Activated CD4-positive, alpha-beta T cell treated with anti-CD3 and anti-CD28 coated beads for 4 hours (primary cell): ENCODE measurements around the gene S100A3.

Experiments
- DNase-seq, 2 donors: peaks; one replicate each; pipeline ENCODE4 v3.0.0-alpha.2; 2020

The S100A3 gene

GRCh38 chr1:153547560-153548551, 1.2 kb downstream of the S100A3 start:
- DNase-seq, result no peak

- no peak for DNase-seq
Measured at GRCh38 chr1:153546796-153547559, 2.1 kb downstream of the S100A3 start.

DNA sequence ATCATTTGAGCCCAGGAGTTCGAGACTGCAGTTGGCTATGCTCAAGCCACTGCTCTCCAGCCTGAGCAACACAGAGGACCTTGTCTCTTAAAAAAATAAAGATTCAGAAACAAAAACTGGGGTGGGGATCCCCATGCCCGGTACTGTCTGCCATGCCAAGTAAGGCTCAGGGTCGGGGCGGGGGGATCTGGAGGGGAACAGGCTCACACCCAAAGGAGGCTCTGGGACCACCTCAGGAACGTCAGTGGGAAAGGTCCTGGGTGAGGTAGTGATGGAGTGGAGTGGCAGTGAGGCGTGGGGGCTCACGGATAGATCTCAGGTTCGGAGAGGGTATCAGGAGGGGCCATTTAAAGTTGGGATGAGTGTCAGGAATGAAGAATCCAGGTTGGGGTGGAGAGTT, 2.7 kb downstream of the S100A3 start:
- DNase-seq, result no peak

DNA sequence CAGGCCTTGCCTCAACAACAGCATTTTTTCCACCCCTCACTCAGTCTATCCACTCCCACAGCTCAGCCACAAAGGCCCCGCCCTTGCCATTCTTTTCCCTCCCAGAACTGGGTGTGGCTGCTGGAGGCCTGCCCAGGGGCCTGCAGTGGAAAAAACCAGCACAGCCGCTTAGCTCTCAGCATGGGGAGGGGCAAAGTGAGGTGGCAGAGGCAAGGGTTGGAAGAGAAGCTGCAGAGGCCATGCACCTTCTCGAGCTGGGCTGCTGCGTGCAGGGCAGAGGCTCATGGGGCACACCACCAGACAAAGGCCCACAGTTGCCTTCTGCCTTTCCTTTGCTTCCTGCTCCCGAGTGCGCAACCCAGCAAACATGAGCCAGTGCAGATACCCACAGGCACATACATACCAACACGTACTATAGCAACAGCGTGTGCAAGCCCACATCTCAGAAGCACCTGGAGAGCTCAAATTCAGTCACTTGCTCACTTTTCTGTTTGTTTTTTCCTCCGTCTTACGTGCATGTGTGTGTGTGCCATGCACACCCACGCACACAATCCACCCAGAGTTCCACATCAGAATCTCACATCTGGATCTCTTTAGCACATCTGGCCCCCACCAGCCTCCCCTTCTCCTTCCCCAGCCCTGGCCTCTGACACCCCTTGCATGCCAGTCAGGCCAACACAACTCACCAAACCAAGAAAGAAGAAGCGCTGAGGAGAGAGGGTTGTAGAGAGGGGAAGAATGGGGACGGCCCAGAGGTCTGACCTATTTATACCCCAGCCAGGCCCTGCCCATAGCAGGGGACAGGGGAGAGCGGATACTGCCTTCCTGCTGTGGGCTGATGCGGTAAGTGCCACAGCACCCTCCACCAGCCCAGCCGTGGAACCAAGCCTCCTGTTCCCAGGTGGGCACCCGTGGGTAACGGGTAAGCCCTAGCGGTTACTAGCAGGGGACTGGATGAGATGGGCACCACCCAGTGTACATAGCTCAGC, 3.7 kb downstream of the S100A3 start, which contains the start of gene S100A4:
Gene S100A4, minus strand, starts transcription at position 740 of the 989 bp plus-strand sequence. CDS start 1,012 bp downstream, outside the sequence.
- peak; percentile 90 to 91 for DNase-seq

- DNase-seq, result no peak
Measured at GRCh38 chr1:153544453-153545066, 4.5 kb downstream of the S100A3 start.

GRCh38 chr1:153543736-153544135, 5.3 kb downstream of the S100A3 start:
- no peak for DNase-seq

DNA sequence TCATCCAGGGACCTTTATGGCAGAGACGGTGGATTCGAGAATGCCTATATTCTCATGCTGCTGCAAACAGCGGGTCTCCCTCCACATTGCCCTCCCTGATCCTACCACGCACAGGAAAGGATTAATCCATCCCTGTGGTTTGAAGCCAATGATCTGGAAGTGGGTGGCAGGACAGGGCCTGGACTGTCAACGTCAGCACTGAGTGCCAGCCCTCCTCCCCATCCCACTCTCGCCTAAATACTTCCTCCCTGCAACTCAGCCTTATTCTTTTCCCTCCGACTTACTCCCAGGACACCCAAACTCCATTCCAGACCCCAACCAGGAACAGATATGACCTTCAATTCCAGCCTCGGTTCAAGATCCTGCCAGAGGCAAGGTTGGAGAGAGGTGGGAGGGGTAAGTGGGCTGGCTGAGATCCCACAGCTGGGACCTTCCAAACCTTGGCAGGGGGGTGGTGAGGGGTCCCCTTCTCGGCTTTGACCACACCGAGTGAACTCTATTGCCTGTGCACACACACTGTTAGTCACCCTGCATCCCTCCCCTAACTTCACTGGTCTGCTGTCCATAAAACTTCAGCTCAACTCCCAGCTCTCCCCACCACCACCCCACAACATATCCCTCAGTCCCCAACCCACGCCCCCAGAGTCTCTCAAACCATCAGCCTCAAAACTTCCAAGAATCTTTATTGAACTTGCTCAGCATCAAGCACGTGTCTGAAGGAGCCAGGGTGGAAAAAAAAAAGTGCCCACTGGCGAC, 5.9 kb downstream of the S100A3 start:
- DNase-seq, result no peak

GRCh38 chr1:153541641-153542590, 7.1 kb downstream of the S100A3 start:
- DNase-seq, result no peak

DNA sequence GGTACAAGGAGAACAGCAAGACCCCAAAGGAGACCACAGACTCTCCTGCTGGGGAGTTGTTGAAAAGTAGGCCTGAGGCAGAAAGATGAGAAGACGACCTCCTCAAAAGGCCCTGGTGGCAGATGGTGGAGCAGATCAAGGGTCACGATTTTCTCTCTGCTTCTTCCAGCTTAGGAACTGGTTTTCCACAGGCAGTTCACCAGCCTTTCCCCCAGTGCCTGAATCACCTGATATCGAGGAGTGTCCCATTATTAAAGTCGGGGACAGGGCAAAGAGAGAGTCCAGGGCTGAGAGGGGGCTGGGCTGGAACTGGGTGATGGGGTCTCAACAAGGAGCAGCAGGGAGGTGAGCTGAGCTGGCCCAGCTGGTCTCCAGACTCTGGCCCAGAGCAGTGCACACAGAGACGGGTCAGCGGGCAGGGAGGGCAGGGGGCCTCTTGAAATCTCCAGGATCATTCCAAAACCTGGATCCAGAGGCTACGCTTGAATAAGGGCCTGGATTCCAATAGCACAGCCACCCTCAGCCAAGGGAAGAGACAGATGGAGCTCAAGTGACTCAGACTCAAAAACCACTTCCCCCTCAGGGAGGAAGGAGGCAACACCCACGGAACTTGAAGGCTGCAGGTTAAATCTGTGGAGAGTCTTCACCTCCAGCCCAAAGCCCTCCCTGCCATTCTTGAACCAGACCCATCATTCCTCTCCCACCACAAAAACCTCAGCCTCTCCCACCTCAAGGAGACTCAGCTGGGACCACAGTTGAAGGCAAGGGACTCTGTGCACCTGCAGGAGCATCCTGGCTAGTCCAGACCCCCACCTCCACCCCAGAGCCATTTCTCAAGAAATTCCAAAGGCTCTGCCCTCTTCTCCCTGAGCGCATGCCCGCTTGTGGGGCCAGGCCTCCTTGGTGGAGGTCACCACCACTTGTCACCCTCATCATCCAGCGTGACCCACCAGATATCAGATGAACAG, 8.4 kb downstream of the S100A3 start, which contains the start of gene S100A5:
Gene S100A5, minus strand, starts transcription at position 541 of the 968 bp plus-strand sequence. CDS start 743 bp downstream, outside the sequence.
- peak; percentile 65 to 67 for DNase-seq

DNA sequence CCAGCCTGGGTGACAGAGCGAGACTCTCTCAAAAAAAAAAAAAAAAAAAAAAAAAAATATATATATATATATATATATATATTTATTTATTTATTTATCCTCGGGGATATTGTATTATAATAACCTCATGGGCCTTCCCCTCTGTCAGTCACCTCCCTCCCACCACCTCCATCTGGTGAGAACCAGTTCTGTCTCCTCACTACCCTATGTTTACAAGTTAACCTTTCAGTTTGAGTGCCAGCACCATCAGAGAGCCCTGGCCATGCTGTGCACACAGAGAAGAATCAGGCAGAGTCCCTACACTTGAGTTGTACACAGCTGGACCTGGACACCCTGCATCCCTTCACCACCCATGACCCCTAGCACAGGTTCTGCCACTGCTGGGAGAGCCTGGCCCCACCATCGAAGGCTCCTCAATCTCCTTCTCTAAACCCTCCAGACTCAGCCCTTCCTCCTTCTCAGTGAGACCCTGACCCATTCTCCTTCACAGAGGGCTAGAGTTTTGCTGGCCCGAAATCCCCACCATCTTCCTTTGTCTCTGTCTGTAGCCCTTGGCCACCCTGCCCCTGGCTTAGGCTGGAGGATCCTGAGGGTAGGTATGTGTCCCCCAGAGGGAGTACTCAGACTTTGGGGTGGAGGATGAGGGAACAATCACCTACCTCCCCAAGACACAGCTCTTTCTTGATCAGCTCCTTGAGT, 9.5 kb downstream of the S100A3 start:
- no peak for DNase-seq

GRCh38 chr1:153538315-153538821, 10.7 kb downstream of the S100A3 start:
- no peak for DNase-seq

GRCh38 chr1:153537376-153537730, 11.7 kb downstream of the S100A3 start:
- no peak for DNase-seq

DNA sequence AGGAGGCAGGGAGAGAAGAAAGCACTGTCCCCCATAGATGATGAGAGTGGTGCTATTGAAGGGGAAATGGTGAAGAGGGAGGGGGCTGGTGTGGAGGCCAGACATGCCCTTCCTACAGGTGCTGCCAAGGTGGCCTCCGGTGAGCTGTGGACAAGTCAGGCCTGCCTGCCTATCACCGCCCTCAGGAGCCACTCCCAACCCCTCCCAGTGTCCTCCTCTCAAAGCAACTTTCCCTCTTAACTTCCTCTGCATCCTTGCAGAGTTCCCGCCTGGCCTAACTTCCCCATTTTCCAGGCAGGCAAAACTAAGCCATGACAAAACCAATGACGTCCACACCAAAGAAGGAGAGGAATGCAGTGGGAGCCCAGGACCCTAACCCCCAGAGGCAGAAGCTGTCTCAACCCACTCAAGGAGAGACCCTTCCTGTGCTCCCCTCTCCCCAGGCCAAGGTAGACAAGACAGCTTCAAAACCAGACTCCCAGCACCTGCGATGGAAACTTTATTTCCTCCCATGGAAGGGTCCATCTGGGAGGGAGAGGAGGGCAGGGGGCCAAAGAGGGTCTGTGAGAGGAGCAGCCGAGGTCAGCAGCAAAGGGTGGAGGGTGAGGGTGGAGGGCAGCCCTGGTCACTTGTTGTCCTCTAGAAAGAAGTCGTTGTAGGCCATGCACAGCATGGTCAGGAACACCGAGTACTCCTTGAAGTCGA, 12.2 kb downstream of the S100A3 start:
- DNase-seq, result no peak

DNA sequence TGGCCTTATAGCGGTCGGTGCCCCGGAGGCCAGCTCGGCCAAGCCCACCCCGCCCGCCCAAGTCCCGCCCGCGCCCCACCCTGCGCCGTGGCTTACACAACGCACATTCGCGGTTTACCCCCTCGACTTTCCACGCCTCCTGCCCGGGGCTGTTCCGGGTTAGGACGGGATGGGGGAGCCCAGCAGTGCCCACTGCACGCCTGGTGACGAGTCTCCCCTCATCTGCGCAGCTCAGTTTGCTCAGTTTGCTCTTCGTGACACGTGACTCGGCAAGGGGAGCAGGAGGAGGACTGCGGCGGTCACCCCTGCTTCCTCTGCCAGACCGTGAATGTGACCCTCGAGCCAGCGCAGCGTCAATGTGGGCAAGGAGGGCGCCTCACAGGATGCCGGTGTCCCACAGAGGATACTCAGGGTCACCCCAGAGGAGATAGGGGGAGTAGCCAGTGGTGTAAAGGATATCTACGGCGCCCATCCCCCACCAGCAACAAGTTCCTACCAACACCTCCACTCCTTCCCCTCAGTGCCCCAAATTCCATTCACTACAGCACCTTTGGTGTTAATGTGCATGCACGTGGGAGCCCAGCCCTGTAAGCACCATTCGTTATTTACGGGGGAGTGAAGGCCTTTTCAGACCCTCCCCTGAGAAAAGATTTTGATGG, 12.9 kb downstream of the S100A3 start:
- DNase-seq, result peak; percentile 67 to 76

- peak; percentile 26 to 48 for DNase-seq
Measured at GRCh38 chr1:153535242-153536011, 13.6 kb downstream of the S100A3 start, which contains the start of gene S100A6. S100A6 (minus strand) TSS chr1:153535991; CDS start chr1:153535339, 652 bp downstream.

DNA sequence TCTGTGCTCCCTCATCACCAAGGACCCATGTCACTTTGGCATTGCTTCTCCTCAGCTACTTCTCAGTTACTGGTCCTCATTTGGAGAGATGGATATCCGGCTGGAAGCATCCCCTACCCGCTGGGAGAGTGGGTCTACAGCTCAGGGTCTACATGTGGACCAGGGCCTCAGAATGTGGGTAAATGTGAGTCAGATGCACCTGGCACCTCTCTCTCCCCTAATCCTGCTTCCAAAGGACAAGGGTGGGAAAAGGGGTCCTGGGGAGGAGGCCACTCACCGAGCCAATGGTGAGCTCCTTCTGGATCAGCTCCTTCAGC, 14.2 kb downstream of the S100A3 start:
- DNase-seq, result no peak
